ENCODE measurements around the gene CRIP2.

Gene CRIP2

GRCh38 chr14:105439179-105439578 lies 35.4 kb upstream of the CRIP2 start:
- DNase-seq (ENCODE audit: low spot score), result no peak
- TF ChIP-seq CTCF (IDR thresholded peaks at IDR 0.05; ENCODE audit: extremely low read depth, missing control alignments), result no peak

GRCh38 chr14:105439710-105440553 lies 34.7 kb upstream of the CRIP2 start:
- DNase-seq (ENCODE audit: low spot score), result no peak
- TF ChIP-seq CTCF (IDR thresholded peaks at IDR 0.05; ENCODE audit: extremely low read depth, missing control alignments), result no peak

GRCh38 chr14:105440554-105440900 lies 34.1 kb upstream of the CRIP2 start:
- DNase-seq (ENCODE audit: low spot score), result no peak
- no peak for TF ChIP-seq CTCF (IDR thresholded peaks at IDR 0.05; ENCODE audit: extremely low read depth, missing control alignments)

GRCh38 chr14:105440992-105441391 lies 33.6 kb upstream of the CRIP2 start:
- no peak for DNase-seq (ENCODE audit: low spot score)
- TF ChIP-seq CTCF (IDR thresholded peaks at IDR 0.05; ENCODE audit: extremely low read depth, missing control alignments), result no peak

GRCh38 chr14:105442125-105442524 lies 32.5 kb upstream of the CRIP2 start:
- TF ChIP-seq CTCF (IDR thresholded peaks at IDR 0.05; ENCODE audit: extremely low read depth, missing control alignments), result no peak

GRCh38 chr14:105442834-105443233 lies 31.8 kb upstream of the CRIP2 start:
- TF ChIP-seq CTCF (IDR thresholded peaks at IDR 0.05; ENCODE audit: extremely low read depth, missing control alignments), result no peak
- DNase-seq (ENCODE audit: low spot score), result no peak

More at GRCh38 chr14:105442125-105442524, 32.5 kb upstream of the CRIP2 start:
- no peak for DNase-seq (ENCODE audit: low spot score)

- no peak for DNase-seq (ENCODE audit: low spot score)
- TF ChIP-seq CTCF (IDR thresholded peaks at IDR 0.05; ENCODE audit: extremely low read depth, missing control alignments), result no peak
Observed at GRCh38 chr14:105444859-105445258, 29.8 kb upstream of the CRIP2 start.

Data from GM20000 (cell line).